ENCODE results near the gene VAPA. TPM values are rescaled to one million over a fixed set of nuclear protein-coding genes. Genes with fewer than 3 reads are reported as not detected.
A peak's percentile ranks its signal among the peaks of the same experiment; 100 is the strongest.

The VAPA gene
- total RNA-seq, 1 donor from 2014 or later, result 137 TPM

GRCh38 chr18:9914584-9915290, 921 bp downstream of the VAPA start:
- peak; percentile 59 to 90 for DNase-seq (ENCODE audit: low read depth in 2 of 2)

GRCh38 chr18:9915291-9916076, 1.7 kb downstream of the VAPA start:
- no peak for DNase-seq (ENCODE audit: low read depth in 2 of 2)

- DNase-seq (ENCODE audit: low read depth in 2 of 2), result peak; percentile 36 to 85
These were observed 2.3 kb downstream of the VAPA start for GRCh38 chr18:9916077-9916639.

GRCh38 chr18:9916808-9917207, 3.0 kb downstream of the VAPA start:
- no peak for DNase-seq (ENCODE audit: low read depth in 2 of 2)

- peak; percentile 68 to 89 for DNase-seq (ENCODE audit: low read depth in 2 of 2)
These were observed 4.3 kb downstream of the VAPA start for GRCh38 chr18:9918016-9918680.

- DNase-seq (ENCODE audit: low read depth in 2 of 2), result no peak
These were observed 5.9 kb downstream of the VAPA start for GRCh38 chr18:9919564-9920232.

- DNase-seq (ENCODE audit: low read depth in 2 of 2), result no peak
These were observed 8.9 kb downstream of the VAPA start for GRCh38 chr18:9922592-9923311.

- no peak for DNase-seq (ENCODE audit: low read depth in 2 of 2)
These were observed 10.6 kb downstream of the VAPA start for GRCh38 chr18:9924371-9924943.

- DNase-seq (ENCODE audit: low read depth in 2 of 2), result peak; percentile 40 to 74
These were observed 11.6 kb downstream of the VAPA start for GRCh38 chr18:9925369-9925768.

- no peak for DNase-seq (ENCODE audit: low read depth in 2 of 2)
These were observed 12.0 kb downstream of the VAPA start for GRCh38 chr18:9925795-9926194.

GRCh38 chr18:9926223-9926894, 12.5 kb downstream of the VAPA start:
- no peak for DNase-seq (ENCODE audit: low read depth in 2 of 2)

GRCh38 chr18:9926977-9927376, 13.2 kb downstream of the VAPA start:
- no peak for DNase-seq (ENCODE audit: low read depth in 2 of 2)

GRCh38 chr18:9927392-9928063, 13.7 kb downstream of the VAPA start:
- no peak for DNase-seq (ENCODE audit: low read depth in 2 of 2)

GRCh38 chr18:9928646-9929259, 14.9 kb downstream of the VAPA start:
- DNase-seq (ENCODE audit: low read depth in 2 of 2), result no peak

GRCh38 chr18:9930299-9930884, 16.6 kb downstream of the VAPA start:
- DNase-seq (ENCODE audit: low read depth in 2 of 2), result no peak

- DNase-seq (ENCODE audit: low read depth in 2 of 2), result no peak
These were observed 17.3 kb downstream of the VAPA start for GRCh38 chr18:9931146-9931545.

- no peak for DNase-seq (ENCODE audit: low read depth in 2 of 2)
These were observed 17.9 kb downstream of the VAPA start for GRCh38 chr18:9931678-9932077.

GRCh38 chr18:9933865-9934264, 20.0 kb downstream of the VAPA start:
- DNase-seq (ENCODE audit: low read depth in 2 of 2), result no peak

GRCh38 chr18:9934274-9934673, 20.5 kb downstream of the VAPA start:
- no peak for DNase-seq (ENCODE audit: low read depth in 2 of 2)

All from dermis microvascular lymphatic vessel endothelial cell (primary cell).